Trophoblast cell (in vitro differentiated cells and primary cell): ENCODE measurements around the gene ART4.
A peak's percentile ranks its signal among the peaks of the same experiment; 100 is the strongest.

Source experiments
- DNase-seq, 2 donors: peaks; one replicate each; pipeline ENCODE4 v3.0.0-alpha.2; 2016
- H2AFZ ChIP-seq: 2 replicates; pipeline ENCODE4 v1.6.1; 2013; ENCODE audit warnings: low read length, moderate library complexity, mild to moderate bottlenecking; ENCODE audit not compliant: insufficient read depth, poor library complexity
- H2AK5ac ChIP-seq: 2 replicates; pipeline ENCODE4 v1.6.1; 2013; ENCODE audit warnings: mild to moderate bottlenecking, low read length
- H2BK120ac ChIP-seq: 2 replicates; pipeline ENCODE4 v1.6.1; 2013; ENCODE audit warnings: low read length, mild to moderate bottlenecking, moderate library complexity; ENCODE audit not compliant: insufficient read depth, poor library complexity
- H2BK12ac ChIP-seq: 2 replicates; pipeline ENCODE4 v1.6.1; 2013; ENCODE audit warnings: mild to moderate bottlenecking, low read length, moderate library complexity
- H2BK5ac ChIP-seq: 2 replicates; pipeline ENCODE4 v1.6.1; 2013; ENCODE audit warnings: low read length, low read depth, moderate library complexity, mild to moderate bottlenecking; ENCODE audit not compliant: poor library complexity
- H3K14ac ChIP-seq: 2 replicates; pipeline ENCODE4 v1.6.1; 2013; ENCODE audit warnings: mild to moderate bottlenecking, low read length
- H3K18ac ChIP-seq: 2 replicates; pipeline ENCODE4 v1.6.1; 2013; ENCODE audit warnings: mild to moderate bottlenecking, low read length
- H3K23ac ChIP-seq: 2 replicates; pipeline ENCODE4 v1.6.1; 2013; ENCODE audit warnings: low read length
- H3K27ac ChIP-seq: 2 replicates; pipeline ENCODE4 v1.5.1; 2013; ENCODE audit warnings: low read depth, mild to moderate bottlenecking, inconsistent platforms, low read length, moderate library complexity
- H3K27me3 ChIP-seq: 2 replicates; pipeline ENCODE4 v1.6.1; 2013; ENCODE audit warnings: inconsistent platforms, mild to moderate bottlenecking, low read length, moderate library complexity; ENCODE audit not compliant: insufficient read depth
- H3K36me3 ChIP-seq, 2 experiments: 1 replicate in 1 of 2; 2 replicates in 1 of 2; pipeline ENCODE4 v1.6.1; 2013; ENCODE audit warnings: low read length in 2 of 2, mild to moderate bottlenecking in 2 of 2, moderate library complexity in 1 of 2; ENCODE audit not compliant: insufficient read depth in 2 of 2, control insufficient read depth in 1 of 2
- H3K4ac ChIP-seq: 2 replicates; pipeline ENCODE4 v1.6.1; 2013; ENCODE audit warnings: low read depth, mild to moderate bottlenecking, low read length, moderate library complexity
- H3K4me1 ChIP-seq, 2 experiments: 1 replicate in 1 of 2; 2 replicates in 1 of 2; pipeline ENCODE4 v1.6.1; 2013; ENCODE audit warnings: low read length in 2 of 2, mild to moderate bottlenecking in 2 of 2, moderate library complexity in 1 of 2; ENCODE audit not compliant: insufficient read depth in 2 of 2, control insufficient read depth in 1 of 2
- H3K4me2 ChIP-seq: 2 replicates; pipeline ENCODE4 v1.6.1; 2013; ENCODE audit warnings: inconsistent platforms, mild to moderate bottlenecking, low read length, moderate library complexity
- H3K4me3 ChIP-seq: 2 replicates; pipeline ENCODE4 v1.5.1; 2013; ENCODE audit warnings: mild to moderate bottlenecking, low read depth, low read length, inconsistent platforms
- H3K79me1 ChIP-seq: one replicate; pipeline ENCODE4 v1.6.1; 2013; ENCODE audit warnings: low read length
- H3K79me2 ChIP-seq: 2 replicates; pipeline ENCODE4 v1.6.1; 2013; ENCODE audit warnings: low read length, mild to moderate bottlenecking; ENCODE audit not compliant: control insufficient read depth, insufficient read depth, poor library complexity
- H3K9ac ChIP-seq: 2 replicates; pipeline ENCODE4 v1.6.1; 2013; ENCODE audit warnings: mild to moderate bottlenecking, low read length
- H3K9me3 ChIP-seq: 2 replicates; pipeline ENCODE4 v1.6.1; 2013; ENCODE audit warnings: low read depth, mild to moderate bottlenecking, control low read depth, inconsistent platforms, low read length; ENCODE audit not compliant: insufficient read depth
- H4K12ac ChIP-seq: 2 replicates; pipeline ENCODE4 v1.6.1; 2013; ENCODE audit warnings: low read depth, mild to moderate bottlenecking, low read length, moderate library complexity
- H4K8ac ChIP-seq: 2 replicates; pipeline ENCODE4 v1.6.1; 2013; ENCODE audit warnings: low read depth, mild to moderate bottlenecking, low read length, moderate library complexity
- H4K91ac ChIP-seq: one replicate; pipeline ENCODE4 v1.6.1; 2013; ENCODE audit warnings: low read depth, mild to moderate bottlenecking, low read length, moderate library complexity
- WGBS: extraction: QIAGEN DNeasy Blood & Tissue Kit; methylation state at CpG from one replicate; pipeline ENCODE4 v1.1.7; 2013; ENCODE audit warnings: missing lambda C conversion rate; ENCODE audit not compliant: insufficient read length, insufficient coverage; ENCODE audit errors: extremely low coverage; 5-methylcytosine and 5-hydroxymethylcytosine counted together

Gene ART4

GRCh38 chr12:14803830-14804160, 39.5 kb downstream of the ART4 start:
- Histone ChIP-seq H3K4me1 (no peaks in the 10 kb centered on the region), H4K8ac (peak overlapping the region; percentile 81), H2AFZ (peak overlapping the region; percentile 93), H3K27ac (peak overlapping the region; percentile 52), H3K27me3 (no peaks in the 10 kb centered on the region), H3K4me2 (peak overlapping the region; percentile 93), H3K9me3 (peaks cover 2% of the 10 kb centered on the region), H4K12ac (peak overlapping the region; percentile 81), H2BK12ac (no peak overlapping the region), H3K36me3 (peaks cover 0 to 3% of the 10 kb centered on the region in 2 experiments), H3K79me1 (peaks cover 6% of the 10 kb centered on the region), H3K14ac (no peak overlapping the region), H3K79me2 (peaks cover 8% of the 10 kb centered on the region), H3K18ac (no peak overlapping the region), H2AK5ac (no peak overlapping the region), H2BK5ac (peak overlapping the region; percentile 39), H3K4ac (no peak overlapping the region), H3K23ac (no peak overlapping the region), H2BK120ac (no peak overlapping the region), H4K91ac (peak overlapping the region; percentile 33), H3K4me3 (no peak overlapping the region), H3K9ac (peak overlapping the region; percentile 63)
- no peak for DNase-seq
- no CpG with 5 or more reads among the region's 12 CpGs for WGBS

- Histone ChIP-seq H3K79me1 (peaks cover 6% of the 10 kb centered on the region), H2BK12ac (no peak within 1 kb of the TSS), H3K4me1 (no peaks in the 10 kb centered on the region), H3K79me2 (peaks cover 8% of the 10 kb centered on the region), H4K8ac (peak within 1 kb of the TSS; percentile 81), H3K18ac (peak within 1 kb of the TSS; percentile 17), H3K9me3 (peaks cover 2% of the 10 kb centered on the region), H3K4ac (peak within 1 kb of the TSS; percentile 98), H3K9ac (peak within 1 kb of the TSS; percentile 94), H3K4me2 (peak within 1 kb of the TSS; percentile 93), H3K27me3 (no peaks in the 10 kb centered on the region), H2BK120ac (peak within 1 kb of the TSS; percentile 16), H3K4me3 (peak within 1 kb of the TSS; percentile 98), H2AFZ (peak within 1 kb of the TSS; percentile 93), H3K14ac (peak within 1 kb of the TSS; percentile 37), H3K23ac (no peak within 1 kb of the TSS), H3K27ac (peak within 1 kb of the TSS; percentile 52), H4K12ac (peak within 1 kb of the TSS; percentile 81), H2BK5ac (peak within 1 kb of the TSS; percentile 39), H2AK5ac (peak within 1 kb of the TSS; percentile 37), H4K91ac (peak within 1 kb of the TSS; percentile 64), H3K36me3 (peaks cover 0 to 5% of the 10 kb centered on the region in 2 experiments)
- WGBS, result no CpG with 5 or more reads among the region's 50 CpGs
- DNase-seq, result peak; percentile 98 to 99
These were observed 40.1 kb downstream of the ART4 start, which contains the start of the genes C12orf60 and WBP11 for GRCh38 chr12:14803011-14803829. TSS of gene C12orf60 (plus strand) at chr12:14803670. CDS start at chr12:14822936, 19,266 bp downstream. TSS of gene WBP11 (minus strand) at chr12:14803478. CDS start at chr12:14801383, 2,095 bp downstream.

- Histone ChIP-seq H2BK120ac (peak overlapping the region; percentile 16), H3K14ac (peak overlapping the region; percentile 37), H3K23ac (no peak overlapping the region), H3K79me1 (peaks cover 6% of the 10 kb centered on the region), H3K4me3 (peak overlapping the region; percentile 98), H3K9ac (peak overlapping the region; percentile 94), H3K4ac (peak overlapping the region; percentile 59), H4K91ac (peak overlapping the region; percentile 64), H3K18ac (no peak overlapping the region), H3K27ac (no peak overlapping the region), H3K36me3 (peaks cover 0 to 7% of the 10 kb centered on the region in 2 experiments), H4K12ac (peak overlapping the region; percentile 57), H3K27me3 (no peaks in the 10 kb centered on the region), H4K8ac (peak overlapping the region; percentile 44), H3K4me2 (peak overlapping the region; percentile 85), H2BK5ac (no peak overlapping the region), H2AFZ (peak overlapping the region; percentile 62), H2BK12ac (no peak overlapping the region), H2AK5ac (peak overlapping the region; percentile 37), H3K9me3 (peaks cover 2% of the 10 kb centered on the region), H3K4me1 (no peaks in the 10 kb centered on the region), H3K79me2 (peaks cover 8% of the 10 kb centered on the region)
- DNase-seq, result no peak
- WGBS, result no CpG with 5 or more reads among the region's 7 CpGs
These were observed 40.7 kb downstream of the ART4 start for GRCh38 chr12:14802721-14803010.

GRCh38 chr12:14802247-14802646, 41.1 kb downstream of the ART4 start:
- peak overlapping the region; percentile 98 for H3K4ac ChIP-seq
- no peak overlapping the region for H2BK120ac ChIP-seq
- WGBS, result no CpG with 5 or more reads among the region's 4 CpGs
- H2BK5ac ChIP-seq, result no peak overlapping the region
- peaks cover 8% of the 10 kb centered on the region for H3K79me2 ChIP-seq
- no peaks in the 10 kb centered on the region for H3K4me1 ChIP-seq
- peak overlapping the region; percentile 98 for H3K4me3 ChIP-seq
- no peak overlapping the region for H4K8ac ChIP-seq
- H3K23ac ChIP-seq, result no peak overlapping the region
- H3K27ac ChIP-seq, result no peak overlapping the region
- H3K36me3 ChIP-seq, result peaks cover 0 to 9% of the 10 kb centered on the region in 2 experiments
- no peak overlapping the region for H2BK12ac ChIP-seq
- no peak overlapping the region for H3K18ac ChIP-seq
- H3K14ac ChIP-seq, result no peak overlapping the region
- no peak overlapping the region for H4K91ac ChIP-seq
- H3K4me2 ChIP-seq, result peak overlapping the region; percentile 85
- no peak overlapping the region for H4K12ac ChIP-seq
- no peak overlapping the region for H2AK5ac ChIP-seq
- H3K27me3 ChIP-seq, result no peaks in the 10 kb centered on the region
- H3K9me3 ChIP-seq, result peaks cover 2% of the 10 kb centered on the region
- H3K79me1 ChIP-seq, result peaks cover 6% of the 10 kb centered on the region
- peak overlapping the region; percentile 81 for H3K9ac ChIP-seq
- no peak for DNase-seq
- no peak overlapping the region for H2AFZ ChIP-seq
